Activated CD8-positive, alpha-beta memory T cell treated with anti-CD3 and anti-CD28 coated beads, Interleukin-2, amount 50 U/mL, for 24 hours (primary cell): ENCODE results near the gene FAM222B.
A peak's percentile ranks its signal among the peaks of the same experiment; 100 is the strongest.
"Not testable (repeated sequence)": the region's sequence is repeated elsewhere in the genome, so short reads cannot be mapped to it uniquely, and the experiment has no call there.

ENCODE experiments used
- DNase-seq: peaks from one replicate; pipeline ENCODE4 v3.0.0-alpha.2; 2020; ENCODE audit errors: extremely low read depth

Gene FAM222B

GRCh38 chr17:28726627-28727491 is 115.7 kb downstream of the FAM222B start:
- DNase-seq, result peak; percentile 84

- DNase-seq, result no peak
Observed at GRCh38 chr17:28726226-28726626, 116.4 kb downstream of the FAM222B start, which contains the start of gene TLCD1. TLCD1 (minus strand) TSS chr17:28726233; CDS start chr17:28726097, 136 bp downstream.

GRCh38 chr17:28725660-28726225 is 116.8 kb downstream of the FAM222B start:
- no peak for DNase-seq

- no peak for DNase-seq
Observed at GRCh38 chr17:28725166-28725659, 117.4 kb downstream of the FAM222B start.

- no peak for DNase-seq
Observed at GRCh38 chr17:28724500-28725165, 118.0 kb downstream of the FAM222B start.

- DNase-seq, result not testable (repeated sequence)
Observed at GRCh38 chr17:28723836-28724499, 118.6 kb downstream of the FAM222B start.

- DNase-seq, result no peak
Observed at GRCh38 chr17:28723159-28723835, 119.3 kb downstream of the FAM222B start.

- DNase-seq, result no peak
Observed at GRCh38 chr17:28722417-28723158, 120.0 kb downstream of the FAM222B start.

- DNase-seq, result not testable (repeated sequence)
Observed at GRCh38 chr17:28720997-28721329, 121.6 kb downstream of the FAM222B start.

- DNase-seq, result no peak
Observed at GRCh38 chr17:28720247-28720996, 122.2 kb downstream of the FAM222B start.

- DNase-seq, result no peak
Observed at GRCh38 chr17:28719021-28719433, 123.6 kb downstream of the FAM222B start.

GRCh38 chr17:28718333-28719020 is 124.1 kb downstream of the FAM222B start:
- DNase-seq, result no peak

GRCh38 chr17:28717578-28718332 is 124.8 kb downstream of the FAM222B start, which contains the start of gene RAB34:
RAB34 (minus strand) TSS chr17:28717868; CDS start chr17:28717266, 602 bp downstream.
- no peak for DNase-seq

GRCh38 chr17:28716740-28717577 is 125.6 kb downstream of the FAM222B start:
- no peak for DNase-seq

GRCh38 chr17:28715217-28715616 is 127.4 kb downstream of the FAM222B start:
- no peak for DNase-seq

- DNase-seq, result no peak
Observed at GRCh38 chr17:28714281-28714680, 128.3 kb downstream of the FAM222B start.

GRCh38 chr17:28712705-28713415 is 129.7 kb downstream of the FAM222B start:
- DNase-seq, result no peak
